Stimulated activated naive CD8-positive, alpha-beta T cell treated with anti-CD3 and anti-CD28 coated beads, Interleukin-15, Interleukin-2, amounts not matched to agents 100 U/mL and 50 U/mL, for 24 hours (primary cell): Measurements from ENCODE around the gene GYS1.
"Not testable (repeated sequence)": the region's sequence is repeated elsewhere in the genome, so short reads cannot be mapped to it uniquely, and the experiment has no call there.

Source experiments
- ATAC-seq: fragments of 150-1000 bp; cut with Tn5 transposase; one replicate; pipeline ENCODE4 v1.10.0; 2021
- DNase-seq: peaks from one replicate; pipeline ENCODE4 v3.0.0; 2021

Gene GYS1

GRCh38 chr19:48993175-48994034 lies at the start of gene GYS1, which contains the start of gene RUVBL2:
GYS1 (minus strand) TSS chr19:48993309; CDS start chr19:48993112, 197 bp downstream.
RUVBL2 (plus strand) TSS chr19:48993887; CDS start chr19:48993912, 25 bp downstream.
- peak; percentile 95 for ATAC-seq

GRCh38 chr19:49042666-49043065 lies 49.6 kb upstream of the GYS1 start:
- ATAC-seq: not testable (repeated sequence)

More at GRCh38 chr19:48993175-48994034, at the start of gene GYS1, which contains the start of gene RUVBL2:
- DNase-seq: peak; percentile 100

GRCh38 chr19:49042177-49042576 lies 49.1 kb upstream of the GYS1 start:
- DNase-seq (no peak), ATAC-seq (no peak)

More at GRCh38 chr19:49042666-49043065, 49.6 kb upstream of the GYS1 start:
- DNase-seq: not testable (repeated sequence)

- ATAC-seq: not testable (repeated sequence)
Observed at GRCh38 chr19:49039736-49040135, 46.6 kb upstream of the GYS1 start.

GRCh38 chr19:49038557-49039276 lies 45.6 kb upstream of the GYS1 start:
- ATAC-seq, DNase-seq: not testable (repeated sequence)

More at GRCh38 chr19:49039736-49040135, 46.6 kb upstream of the GYS1 start:
- DNase-seq: not testable (repeated sequence)

GRCh38 chr19:49038111-49038510 lies 45.0 kb upstream of the GYS1 start:
- ATAC-seq: not testable (repeated sequence)

GRCh38 chr19:49036815-49037214 lies 43.7 kb upstream of the GYS1 start, which contains the start of gene CGB1:
CGB1 (minus strand) TSS chr19:49036895; CDS start chr19:49036711, 184 bp downstream.
- ATAC-seq (peak; percentile 52), DNase-seq (peak; percentile 72)

More at GRCh38 chr19:49038111-49038510, 45.0 kb upstream of the GYS1 start:
- DNase-seq: not testable (repeated sequence)

- DNase-seq (peak; percentile 79), ATAC-seq (peak; percentile 76)
Observed at GRCh38 chr19:49031642-49032301, 38.7 kb upstream of the GYS1 start, which contains the start of gene CGB2. CGB2 (plus strand) TSS chr19:49031890; CDS start chr19:49032096, 206 bp downstream.

GRCh38 chr19:49030323-49030722 lies 37.2 kb upstream of the GYS1 start:
- not testable (repeated sequence) for ATAC-seq, DNase-seq

- not testable (repeated sequence) for DNase-seq, ATAC-seq
Observed at GRCh38 chr19:49029749-49030148, 36.6 kb upstream of the GYS1 start.

GRCh38 chr19:49028686-49029085 lies 35.6 kb upstream of the GYS1 start:
- ATAC-seq, DNase-seq: not testable (repeated sequence)

GRCh38 chr19:49025599-49025998 lies 32.5 kb upstream of the GYS1 start:
- not testable (repeated sequence) for DNase-seq, ATAC-seq

GRCh38 chr19:49025088-49025487 lies 32.0 kb upstream of the GYS1 start:
- not testable (repeated sequence) for DNase-seq, ATAC-seq

GRCh38 chr19:49024233-49024632 lies 31.1 kb upstream of the GYS1 start, which contains the start of gene CGB3:
CGB3 (minus strand) TSS chr19:49024333; CDS start chr19:49023971, 362 bp downstream.
- ATAC-seq: not testable (repeated sequence)

GRCh38 chr19:49022116-49022515 lies 29.0 kb upstream of the GYS1 start:
- ATAC-seq: no peak
- no peak for DNase-seq

More at GRCh38 chr19:49024233-49024632, 31.1 kb upstream of the GYS1 start, which contains the start of gene CGB3:
- DNase-seq: not testable (repeated sequence)

- ATAC-seq: no peak
- no peak for DNase-seq
Observed at GRCh38 chr19:49020931-49021895, 28.1 kb upstream of the GYS1 start.

GRCh38 chr19:49020342-49020741 lies 27.2 kb upstream of the GYS1 start:
- ATAC-seq (no peak), DNase-seq (no peak)

GRCh38 chr19:49019242-49019932 lies 26.3 kb upstream of the GYS1 start:
- ATAC-seq: peak; percentile 17

More at GRCh38 chr19:49019242-49019932, 26.3 kb upstream of the GYS1 start:
- DNase-seq: peak; percentile 74
